AG09309 (cell line): Measurements from ENCODE around the gene PPP5C.
"Not testable (repeated sequence)": the region's sequence is repeated elsewhere in the genome, so short reads cannot be mapped to it uniquely, and the experiment has no call there.

Experiments
- DNase-seq: peaks from one replicate; pipeline ENCODE4 v3.0.0-alpha.2; 2010; ENCODE audit warnings: low read depth
- H3K4me3 ChIP-seq: 2 replicates; pipeline ENCODE4 v1.5.1; 2011; ENCODE audit warnings: mild to moderate bottlenecking, low read depth, low read length, moderate library complexity; ENCODE audit not compliant: control insufficient read depth
- TF ChIP-seq, protein P1 (sequence below): IDR thresholded peaks from 2 replicates; pipeline ENCODE4 v1.5.1; 2011; ENCODE audit warnings: mild to moderate bottlenecking, low read depth, low read length, inconsistent platforms; ENCODE audit not compliant: insufficient read depth, control insufficient read depth; ENCODE audit errors: missing control alignments

PPP5C gene

DNA sequence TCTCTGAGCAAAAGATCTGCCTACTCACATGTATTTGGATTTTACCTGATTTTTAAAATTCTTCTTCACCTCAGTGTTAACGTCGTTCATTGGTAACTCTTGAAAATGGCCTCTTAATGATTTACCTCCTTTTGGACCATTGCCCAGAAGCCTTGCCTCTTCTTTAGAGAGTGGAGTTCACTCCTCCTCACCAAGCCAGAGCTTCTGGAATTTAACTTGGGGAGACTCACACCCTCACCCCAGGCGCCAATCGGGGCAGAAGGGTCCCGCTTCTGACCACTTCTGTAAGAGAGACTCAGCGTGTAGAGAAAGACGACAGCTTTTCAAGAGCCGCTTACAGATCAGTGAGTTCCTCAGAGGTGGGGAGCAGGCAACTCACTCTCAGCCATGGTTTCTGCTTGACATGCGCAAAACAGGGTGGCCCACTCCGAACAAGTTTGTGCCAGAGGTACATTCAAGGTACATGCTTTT is 79.2 kb downstream of the PPP5C start:
- TF ChIP-seq, protein P1, sequence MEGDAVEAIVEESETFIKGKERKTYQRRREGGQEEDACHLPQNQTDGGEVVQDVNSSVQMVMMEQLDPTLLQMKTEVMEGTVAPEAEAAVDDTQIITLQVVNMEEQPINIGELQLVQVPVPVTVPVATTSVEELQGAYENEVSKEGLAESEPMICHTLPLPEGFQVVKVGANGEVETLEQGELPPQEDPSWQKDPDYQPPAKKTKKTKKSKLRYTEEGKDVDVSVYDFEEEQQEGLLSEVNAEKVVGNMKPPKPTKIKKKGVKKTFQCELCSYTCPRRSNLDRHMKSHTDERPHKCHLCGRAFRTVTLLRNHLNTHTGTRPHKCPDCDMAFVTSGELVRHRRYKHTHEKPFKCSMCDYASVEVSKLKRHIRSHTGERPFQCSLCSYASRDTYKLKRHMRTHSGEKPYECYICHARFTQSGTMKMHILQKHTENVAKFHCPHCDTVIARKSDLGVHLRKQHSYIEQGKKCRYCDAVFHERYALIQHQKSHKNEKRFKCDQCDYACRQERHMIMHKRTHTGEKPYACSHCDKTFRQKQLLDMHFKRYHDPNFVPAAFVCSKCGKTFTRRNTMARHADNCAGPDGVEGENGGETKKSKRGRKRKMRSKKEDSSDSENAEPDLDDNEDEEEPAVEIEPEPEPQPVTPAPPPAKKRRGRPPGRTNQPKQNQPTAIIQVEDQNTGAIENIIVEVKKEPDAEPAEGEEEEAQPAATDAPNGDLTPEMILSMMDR = no peak
- H3K4me3 ChIP-seq = peak overlapping the region; percentile 10
- no peak for DNase-seq

DNA sequence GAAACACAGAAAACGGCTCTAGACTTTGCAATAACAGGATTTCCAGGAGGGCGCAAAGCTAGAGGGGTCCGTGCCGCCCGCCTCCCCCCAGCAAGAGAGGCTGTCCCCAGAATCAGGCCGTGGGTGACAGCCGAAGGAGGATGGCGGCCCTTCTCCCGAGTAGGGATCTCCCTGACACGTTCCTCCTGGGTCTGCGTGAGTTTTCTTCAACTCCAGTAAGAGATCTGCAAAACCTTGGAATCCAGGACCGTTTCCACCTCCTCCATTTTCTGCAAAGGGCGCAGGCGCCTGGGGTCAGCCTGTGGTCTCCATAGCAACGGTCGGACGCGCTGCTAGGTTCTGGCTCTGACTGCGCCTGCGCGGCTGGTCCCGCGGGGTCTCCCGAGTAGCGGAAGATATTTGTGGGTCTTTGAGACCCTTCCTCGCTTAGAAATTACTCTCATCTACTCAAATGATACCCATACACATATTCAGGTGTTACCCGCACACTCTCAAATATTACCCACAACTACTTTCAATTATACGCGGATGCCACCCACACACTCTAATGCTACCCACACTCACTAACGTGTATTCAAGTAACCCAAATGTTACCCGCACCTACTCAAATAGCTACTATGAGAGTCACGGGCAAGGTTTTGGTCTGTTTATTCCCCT is 79.7 kb downstream of the PPP5C start:
- no peak for DNase-seq
- TF ChIP-seq, protein P1 = no peak
- H3K4me3 ChIP-seq = peak overlapping the region; percentile 10

DNA sequence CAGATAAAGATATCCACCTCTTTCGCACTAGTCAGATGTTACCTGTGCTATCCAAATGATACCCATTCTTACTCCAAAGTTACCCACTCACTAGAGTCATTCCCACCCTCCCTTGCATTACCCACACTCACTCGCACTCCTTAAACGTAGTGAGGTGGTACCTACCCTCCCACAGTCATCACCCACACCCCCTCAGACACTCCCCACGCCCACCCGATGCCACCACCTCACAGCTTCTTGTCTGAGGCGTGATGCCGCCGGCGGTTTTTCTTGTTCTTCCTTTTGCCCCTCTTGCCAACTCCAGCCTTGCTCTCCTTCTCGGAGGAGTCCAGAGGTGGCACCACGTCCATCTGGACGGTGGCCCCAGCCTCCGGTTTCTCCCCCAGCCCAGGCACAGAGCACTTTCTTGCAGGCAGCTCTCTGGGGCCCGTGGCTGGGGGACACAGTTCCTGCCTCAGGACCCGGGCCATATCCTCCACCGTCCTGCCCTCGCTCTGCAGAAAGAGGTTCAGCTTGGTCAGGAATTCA is 80.7 kb downstream of the PPP5C start:
- TF ChIP-seq, protein P1 = no peak
- DNase-seq = no peak
- H3K4me3 ChIP-seq = no peak overlapping the region

DNA sequence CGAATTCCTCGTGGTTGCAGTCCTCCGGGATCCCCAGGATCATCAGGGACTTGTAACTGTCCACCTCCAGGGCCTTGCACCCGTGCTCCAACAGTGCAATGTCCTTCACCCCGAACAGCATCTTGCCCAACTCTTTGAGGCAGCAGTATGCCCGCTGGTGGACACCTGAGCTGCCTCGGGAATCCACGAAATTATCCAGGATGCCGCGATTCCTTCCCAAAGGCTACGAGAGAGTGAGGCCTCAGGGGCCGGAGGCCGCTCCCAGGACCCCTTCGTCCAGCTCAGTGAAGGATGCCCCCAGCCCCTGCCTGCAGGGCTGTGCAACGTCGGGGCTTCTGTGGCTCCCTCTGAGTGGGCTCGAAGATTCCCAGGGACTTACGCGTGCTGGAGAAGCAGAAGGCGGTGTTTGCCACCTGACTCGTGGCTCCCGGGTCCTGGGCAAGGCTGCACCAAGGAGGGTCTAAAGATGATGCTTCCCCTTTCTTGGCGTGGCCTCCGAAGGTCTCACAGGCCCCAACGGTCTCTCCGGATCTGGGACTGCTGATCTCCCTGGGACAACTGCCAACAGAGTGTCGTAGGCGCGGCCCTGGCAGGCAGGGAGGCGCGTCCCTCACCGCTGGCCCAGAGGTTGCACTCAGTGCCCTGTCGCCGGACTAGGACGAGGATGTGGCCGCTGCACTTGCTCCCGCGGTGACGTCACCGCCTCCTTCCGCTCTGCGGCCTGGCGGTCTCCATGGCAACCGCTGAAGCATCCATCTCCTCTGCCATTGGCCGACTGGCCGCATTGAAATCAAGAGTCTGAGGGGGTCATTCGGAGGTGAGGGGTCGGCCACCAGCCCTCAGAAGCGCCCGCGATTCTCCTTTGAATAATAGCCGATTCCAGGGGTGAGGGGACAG is 81.6 kb downstream of the PPP5C start, which contains the start of gene PNMA8C:
PNMA8C (minus strand) TSS at position 698 of the 897 bp plus-strand sequence; CDS start at position 121, 577 bp downstream.
- no peak within 1 kb of the TSS for H3K4me3 ChIP-seq
- DNase-seq = no peak

DNA sequence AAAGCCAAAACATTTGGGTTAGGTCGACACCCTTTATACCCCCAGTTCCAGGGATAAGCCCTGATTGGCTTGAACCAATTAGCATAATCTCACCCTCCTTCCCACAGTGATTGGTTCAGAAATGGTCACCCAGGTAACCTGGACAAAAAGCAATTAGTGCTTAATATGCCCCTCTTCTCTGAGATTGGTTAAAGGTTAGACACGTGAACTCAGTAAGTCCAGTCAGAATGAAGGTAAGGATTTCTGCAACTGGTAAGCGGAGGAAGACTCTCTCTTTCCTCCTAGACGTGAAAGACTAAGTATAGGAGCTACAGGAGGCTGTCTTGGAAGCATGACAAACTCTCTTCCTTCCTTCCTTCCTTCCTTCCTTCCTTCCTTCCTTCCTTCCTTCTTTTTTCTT is 83.1 kb downstream of the PPP5C start:
- TF ChIP-seq, protein P1 = no peak
- no peak overlapping the region for H3K4me3 ChIP-seq
- no peak for DNase-seq

More for the DNA sequence above, 81.6 kb downstream of the PPP5C start, which contains the start of gene PNMA8C:
- TF ChIP-seq, protein P1 = no peak

DNA sequence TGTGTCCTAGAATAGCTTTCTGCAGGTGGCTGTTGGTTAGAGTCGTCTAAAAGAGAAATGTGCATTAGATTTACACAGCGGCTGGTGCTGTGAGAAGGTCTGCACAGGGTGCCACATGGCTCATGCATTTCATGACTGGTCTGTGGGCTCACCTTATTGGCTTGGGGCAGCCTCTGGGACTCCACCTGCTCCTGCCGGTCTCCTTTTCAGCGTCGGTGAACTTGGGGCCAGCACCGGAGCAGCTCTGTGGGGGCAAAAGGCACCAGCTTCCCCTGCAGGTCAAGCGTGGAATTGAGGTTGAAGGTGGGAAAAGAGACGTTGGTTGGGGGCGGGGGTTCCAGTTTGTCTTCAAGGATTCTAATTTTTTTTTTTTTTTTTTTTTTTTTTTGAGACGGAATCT is 84.9 kb downstream of the PPP5C start:
- H3K4me3 ChIP-seq = no peak overlapping the region
- DNase-seq = no peak
- TF ChIP-seq, protein P1 = no peak

DNA sequence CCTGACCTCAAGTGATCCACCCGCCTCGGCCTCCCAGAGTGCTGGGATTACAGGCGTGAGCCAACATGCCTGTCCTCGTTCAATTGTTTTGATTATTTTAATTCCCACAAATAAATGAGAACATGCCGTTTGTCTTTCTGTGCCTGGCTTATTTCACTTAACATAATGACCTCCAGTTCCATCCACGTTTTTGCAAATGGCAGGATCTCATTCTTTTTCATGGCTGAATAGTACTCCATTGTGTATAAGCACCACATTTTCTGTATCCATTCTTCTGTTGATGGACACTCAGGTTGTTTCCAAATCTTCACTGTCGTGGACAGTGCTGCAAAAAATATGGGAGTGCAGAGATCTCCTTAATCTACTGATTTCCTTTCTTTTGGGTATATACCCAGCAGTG is 86.6 kb downstream of the PPP5C start:
- H3K4me3 ChIP-seq, DNase-seq: not testable (repeated sequence)
